Large intestine (tissue), 1 donor: ENCODE measurements around the gene TECTA. TPM values are rescaled to one million over a fixed set of nuclear protein-coding genes. Genes with fewer than 3 reads are reported as not detected.

Experiments used
- polyA plus RNA-seq: library from polyadenylated mRNA; unstranded; fragments of 120-200 nt; gene quantifications from one replicate; pipeline ENCODE4 v1.2.1, GENCODE V29; 2013

Gene TECTA
- polyA plus RNA-seq, 1 donor = 1.2 TPM

Other genes starting within 250 kb of the TECTA start
- gene TBCEL, start 77.1 kb upstream of the TECTA start, polyA plus RNA-seq = 15.4 TPM
- 51.3 TPM for gene SC5D, start 191.5 kb downstream of the TECTA start, polyA plus RNA-seq